HG03521 (cell line): ENCODE data around the gene TMEM271.
"Not testable (repeated sequence)": the region's sequence is repeated elsewhere in the genome, so short reads cannot be mapped to it uniquely, and the experiment has no call there.

Experiments used
- ATAC-seq: cut with Tn5 transposase; IDR thresholded peaks from one replicate; pipeline ENCODE4 v1.9.1; 2021; ENCODE audit warnings: mild to moderate bottlenecking, moderate library complexity; ENCODE audit not compliant: unreplicated experiment

Gene TMEM271

GRCh38 chr4:566508-567295 lies 9.4 kb downstream of the TMEM271 start:
- ATAC-seq, result no peak

- no peak for ATAC-seq
Measured at GRCh38 chr4:566035-566434, 10.1 kb downstream of the TMEM271 start.

GRCh38 chr4:565614-566013 lies 10.5 kb downstream of the TMEM271 start:
- not testable (repeated sequence) for ATAC-seq

DNA sequence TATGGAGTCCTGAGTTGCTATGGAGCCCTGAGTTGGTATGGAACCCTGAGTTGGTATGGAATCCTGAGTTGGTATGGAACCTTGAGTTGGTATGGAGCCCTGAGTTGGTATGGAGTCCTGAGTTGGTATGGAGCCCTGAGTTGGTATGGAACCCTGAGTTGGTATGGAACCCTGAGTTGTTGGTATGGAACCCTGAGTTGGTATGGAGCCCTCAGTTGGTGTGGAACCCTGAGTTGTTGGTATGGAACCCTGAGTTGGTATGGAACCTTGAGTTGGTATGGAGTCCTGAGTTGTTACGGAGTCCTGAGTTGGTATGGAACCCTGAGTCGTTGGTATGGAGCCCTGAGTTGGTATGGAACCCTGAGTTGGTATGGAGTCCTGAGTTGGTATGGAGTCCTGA lies 13.6 kb downstream of the TMEM271 start:
- ATAC-seq, result not testable (repeated sequence)

DNA sequence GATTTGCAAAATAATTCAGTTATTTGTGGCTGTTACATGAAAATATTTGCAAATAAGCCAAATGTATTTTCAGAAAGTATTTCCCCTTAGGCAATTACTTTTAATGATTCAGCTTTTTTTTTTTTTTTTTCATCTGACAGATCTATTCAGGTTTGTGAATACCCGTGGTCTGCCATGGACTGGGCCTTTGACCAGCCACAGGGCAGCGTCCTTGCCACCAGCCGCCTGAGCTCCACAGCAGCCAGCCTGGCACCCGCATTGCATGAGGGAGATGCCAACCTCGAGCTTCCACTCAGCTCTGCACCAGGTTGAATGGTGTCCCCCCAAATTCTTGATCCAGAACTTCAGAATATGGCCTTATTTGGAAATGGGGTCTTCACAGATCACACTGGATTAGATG lies 14.7 kb downstream of the TMEM271 start:
- no peak for ATAC-seq

DNA sequence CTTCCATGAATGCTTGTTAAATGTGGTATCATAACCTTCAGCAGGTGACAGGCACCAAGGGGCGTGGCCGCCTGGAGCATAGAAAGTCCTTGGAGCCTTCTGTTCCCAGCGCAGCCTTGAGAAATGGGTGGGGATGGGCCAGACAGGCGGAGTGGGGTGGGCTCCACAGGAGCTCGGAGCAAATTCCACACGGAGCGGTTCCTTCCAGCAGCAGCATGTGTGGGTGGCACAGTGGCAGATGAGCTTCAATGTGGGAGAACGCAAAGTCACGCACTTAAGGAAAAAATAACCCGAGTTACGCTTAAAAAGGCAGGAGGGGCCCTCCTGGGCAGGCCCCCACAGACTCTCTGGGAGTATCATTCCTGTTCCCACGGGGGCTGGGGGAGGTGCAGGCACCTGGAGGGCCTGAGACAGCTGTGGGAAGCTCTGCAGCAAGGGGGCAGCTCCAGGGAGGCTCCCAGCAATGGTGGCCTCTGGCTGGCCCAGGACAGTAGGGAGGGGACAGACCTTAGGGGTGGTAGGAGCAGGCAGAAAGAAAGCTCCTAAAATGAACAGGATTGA lies 15.3 kb downstream of the TMEM271 start:
- no peak for ATAC-seq

DNA sequence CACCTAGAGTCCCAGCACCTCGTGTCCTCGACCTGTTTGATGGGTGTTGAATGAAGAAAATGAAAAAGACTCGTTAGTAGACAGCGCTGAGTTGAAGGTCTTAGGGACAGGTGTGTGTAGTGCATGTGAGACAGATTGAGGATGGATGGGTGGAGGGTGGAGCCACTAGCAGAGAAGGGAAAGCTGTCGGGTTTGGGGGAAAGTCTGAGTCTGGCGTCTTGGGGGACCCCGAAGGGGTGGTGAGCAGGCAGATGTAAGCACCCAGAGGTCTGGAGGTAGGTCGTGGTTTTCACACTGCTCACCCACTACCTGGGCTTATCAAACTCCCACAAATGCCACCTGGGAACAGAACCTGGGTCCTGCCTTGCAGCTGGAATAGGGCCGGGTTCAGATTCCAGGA lies 16.0 kb downstream of the TMEM271 start:
- ATAC-seq, result no peak

DNA sequence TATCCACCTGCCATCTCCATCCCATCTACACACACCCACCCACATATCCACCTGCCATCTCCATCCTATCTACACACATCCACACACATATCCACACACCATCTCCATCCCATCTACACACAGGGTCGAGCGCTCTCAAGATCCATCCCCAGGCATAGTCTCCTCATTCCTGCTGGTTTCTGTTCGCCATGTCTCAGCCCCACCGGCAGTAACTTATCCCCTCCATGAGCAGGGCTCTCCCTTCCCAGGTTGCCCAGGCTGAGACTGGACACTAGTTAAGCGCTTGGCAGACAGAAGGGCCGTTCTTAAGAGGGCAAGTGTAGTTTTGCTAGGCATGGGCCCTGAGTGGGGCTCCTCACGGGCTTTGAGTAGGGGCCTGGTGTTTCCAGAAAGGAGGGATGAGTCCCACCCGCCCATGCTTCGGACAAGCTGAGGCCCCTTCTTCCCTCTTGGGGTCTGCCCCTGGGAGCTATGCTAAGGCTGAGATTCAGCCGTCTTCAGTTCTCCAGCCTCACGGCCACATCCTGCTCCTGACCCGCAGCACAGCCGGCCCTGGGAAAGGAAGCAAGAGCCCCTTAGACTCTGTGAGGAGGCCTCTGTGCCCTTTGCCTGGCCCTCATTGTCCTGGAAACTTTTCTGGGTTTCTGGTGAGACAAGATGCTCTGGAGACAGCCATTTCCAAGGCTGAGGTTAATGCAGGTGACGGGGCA lies 20.4 kb downstream of the TMEM271 start:
- ATAC-seq, result no peak

GRCh38 chr4:554793-555320 lies 21.2 kb downstream of the TMEM271 start:
- not testable (repeated sequence) for ATAC-seq

DNA sequence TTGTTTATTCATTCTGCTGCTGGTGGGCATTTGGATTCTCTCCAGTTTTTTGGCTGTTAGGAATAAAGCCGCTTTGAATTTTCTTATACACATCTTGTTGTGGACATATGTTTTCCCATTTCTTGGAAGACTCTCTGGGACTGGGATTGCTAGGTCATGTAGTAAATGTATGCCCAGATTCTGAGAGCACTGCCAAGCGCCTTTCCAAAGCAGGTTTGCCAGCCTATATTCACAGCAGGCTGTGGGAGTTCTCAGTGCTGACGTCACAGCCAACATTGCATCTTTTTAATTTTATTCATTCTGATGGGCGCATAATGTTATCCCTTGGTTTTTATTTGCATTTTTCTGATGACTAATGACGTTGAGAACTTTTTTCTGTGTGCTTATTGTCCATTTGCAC lies 24.1 kb downstream of the TMEM271 start:
- no peak for ATAC-seq

DNA sequence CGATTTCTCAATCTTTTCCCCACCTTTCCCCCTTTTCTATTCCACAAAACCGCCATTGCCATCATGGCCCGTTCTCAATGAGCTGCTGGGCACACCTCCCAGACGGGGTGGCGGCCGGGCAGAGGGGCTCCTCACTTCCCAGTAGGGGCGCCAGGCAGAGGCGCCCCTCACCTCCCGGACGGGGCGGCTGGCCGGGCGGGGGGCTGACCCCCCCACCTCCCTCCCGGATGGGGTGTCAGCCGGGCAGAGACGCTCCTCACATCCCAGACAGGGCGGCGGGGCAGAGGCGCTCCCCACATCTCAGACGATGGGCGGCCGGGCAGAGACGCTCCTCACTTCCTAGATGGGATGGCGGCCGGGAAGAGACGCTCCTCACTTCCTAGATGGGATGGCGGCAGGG lies 25.8 kb downstream of the TMEM271 start:
- not testable (repeated sequence) for ATAC-seq

GRCh38 chr4:548976-549375 lies 27.1 kb downstream of the TMEM271 start:
- no peak for ATAC-seq

GRCh38 chr4:545612-546011 lies 30.5 kb downstream of the TMEM271 start:
- ATAC-seq, result no peak

GRCh38 chr4:544386-545105 lies 31.5 kb downstream of the TMEM271 start:
- ATAC-seq, result no peak

DNA sequence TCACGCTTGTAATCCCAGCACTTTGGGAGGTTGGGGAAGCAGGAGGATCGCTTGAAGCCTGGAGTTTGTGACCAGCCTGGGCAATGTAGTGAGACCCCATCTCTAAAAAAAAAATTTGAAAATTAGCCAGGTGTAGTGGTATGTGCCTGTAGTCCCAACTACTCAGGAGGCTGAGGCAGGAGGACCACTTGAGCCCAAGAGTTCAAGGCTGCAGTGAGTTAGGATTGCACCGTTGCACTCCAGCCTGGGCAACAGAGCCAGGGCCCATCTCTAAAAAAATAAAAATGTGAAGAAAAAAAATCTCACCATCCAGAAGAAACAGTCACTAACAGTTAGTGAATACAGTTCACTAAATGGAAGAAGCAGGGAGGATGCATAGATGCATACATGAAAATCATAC lies 34.8 kb downstream of the TMEM271 start:
- no peak for ATAC-seq

DNA sequence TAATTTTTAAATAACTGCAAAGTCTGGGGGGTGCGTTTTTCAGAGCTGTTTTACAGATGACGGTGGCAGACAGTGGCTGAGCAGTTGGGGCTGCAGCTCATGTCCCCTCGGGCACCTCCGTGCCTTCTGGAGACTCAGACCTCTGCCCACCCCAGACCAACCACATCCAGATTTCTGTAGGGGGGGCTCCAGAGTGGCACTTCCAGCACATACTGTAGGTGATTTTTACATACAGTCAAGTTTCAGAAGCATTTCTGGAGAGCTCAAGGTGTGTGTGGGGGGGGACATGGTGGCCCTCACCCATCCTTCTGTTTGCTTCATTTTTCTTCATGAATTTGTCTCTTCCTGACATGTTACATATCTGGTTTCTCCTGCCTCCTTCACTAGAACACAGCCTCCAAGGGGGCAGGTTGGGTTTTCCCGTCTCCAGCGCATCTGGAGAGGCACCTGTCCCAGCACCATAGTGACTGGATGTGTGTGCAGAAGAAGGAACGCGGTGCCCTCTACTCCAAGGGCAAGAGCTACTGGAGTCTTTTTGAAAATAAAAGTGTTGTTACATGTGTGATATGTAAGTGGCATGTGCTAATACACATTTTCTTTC lies 37.5 kb downstream of the TMEM271 start:
- no peak for ATAC-seq

- no peak for ATAC-seq
Measured at GRCh38 chr4:537436-538264, 38.4 kb downstream of the TMEM271 start.

DNA sequence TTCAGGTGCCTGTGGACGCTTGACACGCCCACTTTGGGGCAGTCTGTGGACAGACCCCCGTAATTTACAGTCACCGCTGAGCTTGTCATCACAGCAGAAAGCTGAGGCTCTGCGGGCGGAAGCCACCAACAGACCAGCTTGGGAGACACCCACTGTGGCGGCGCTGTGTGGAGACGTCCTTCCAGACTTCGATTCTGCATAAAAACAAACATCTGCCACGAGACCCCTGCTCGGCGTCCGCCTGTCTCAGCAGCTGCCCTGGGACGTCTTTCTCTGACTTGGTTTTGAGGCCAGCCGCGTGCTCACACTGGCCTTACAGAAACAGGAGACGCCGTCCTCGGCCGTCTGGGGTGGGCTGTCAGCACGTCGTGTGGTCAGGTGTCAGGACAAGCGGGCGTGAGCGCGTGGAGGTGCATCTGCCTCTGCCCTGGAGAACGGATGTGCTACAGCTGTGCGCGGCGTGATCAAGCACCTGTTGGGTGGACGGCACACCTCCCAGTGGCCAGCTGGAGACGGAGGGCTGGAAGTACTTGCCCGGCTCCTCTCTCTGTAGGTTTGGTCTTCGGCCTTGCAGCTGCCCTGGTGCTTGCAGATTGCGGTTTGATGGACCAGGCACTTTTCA lies 39.6 kb downstream of the TMEM271 start:
- no peak for ATAC-seq

- ATAC-seq, result no peak
Measured at GRCh38 chr4:535924-536281, 40.2 kb downstream of the TMEM271 start.
